WTC11 (cell line): Measurements from ENCODE around the gene CNTNAP5. TPM values are rescaled to one million over a fixed set of nuclear protein-coding genes. Genes with fewer than 3 reads are reported as not detected.

Experiments
- ARID4B ChIP-seq: sonication (generic); formaldehyde crosslinking; IDR thresholded peaks from 2 replicates; pipeline ENCODE4 v1.8.0; 2023; ENCODE audit warnings: missing genetic modification reagents, mild to moderate bottlenecking, borderline replicate concordance
- CBFB ChIP-seq: sonication (generic); formaldehyde crosslinking; IDR thresholded peaks from 2 replicates; pipeline ENCODE4 v1.8.1; 2022; ENCODE audit warnings: mild to moderate bottlenecking, low read depth, missing genetic modification reagents
- CREM ChIP-seq: sonication (generic); formaldehyde crosslinking; IDR thresholded peaks from 2 replicates; pipeline ENCODE4 v1.8.1; 2022; ENCODE audit warnings: mild to moderate bottlenecking, missing genetic modification reagents, moderate library complexity
- ELF4 ChIP-seq: sonication (generic); formaldehyde crosslinking; IDR thresholded peaks from 2 replicates; pipeline ENCODE4 v1.8.1; 2022; ENCODE audit warnings: low read depth, mild to moderate bottlenecking, moderate library complexity, missing genetic modification reagents
- ERG ChIP-seq: fragments of 250-450 bp; sonication (Bioruptor Pico); IDR thresholded peaks from 2 replicates; pipeline ENCODE4 v1.8.0; 2021; ENCODE audit warnings: mild to moderate bottlenecking
- ESRRA ChIP-seq: sonication (generic); formaldehyde crosslinking; IDR thresholded peaks from 2 replicates; pipeline ENCODE4 v1.8.1; 2022; ENCODE audit warnings: mild to moderate bottlenecking, missing genetic modification reagents, borderline replicate concordance
- FOXJ3 ChIP-seq: sonication (generic); formaldehyde crosslinking; IDR thresholded peaks from 2 replicates; pipeline ENCODE4 v1.9.0; 2021; ENCODE audit warnings: missing genetic modification reagents, mild to moderate bottlenecking, borderline replicate concordance
- FOXP4 ChIP-seq: sonication (generic); formaldehyde crosslinking; IDR thresholded peaks from 2 replicates; pipeline ENCODE4 v1.8.0; 2022; ENCODE audit warnings: mild to moderate bottlenecking, missing genetic modification reagents
- GRHL2 ChIP-seq: fragments of 250-450 bp; sonication (Bioruptor Pico); IDR thresholded peaks from 2 replicates; pipeline ENCODE4 v1.8.0; 2022; ENCODE audit warnings: mild to moderate bottlenecking, moderate library complexity; ENCODE audit not compliant: insufficient replicate concordance, severe bottlenecking
- JUN ChIP-seq: sonication (generic); formaldehyde crosslinking; IDR thresholded peaks from 2 replicates; pipeline ENCODE4 v1.8.0; 2023; ENCODE audit warnings: mild to moderate bottlenecking, missing genetic modification reagents
- MAX ChIP-seq: sonication (generic); formaldehyde crosslinking; IDR thresholded peaks from 2 replicates; pipeline ENCODE4 v1.8.0; 2022; ENCODE audit warnings: mild to moderate bottlenecking, missing genetic modification reagents
- MLX ChIP-seq: sonication (generic); formaldehyde crosslinking; IDR thresholded peaks from 2 replicates; pipeline ENCODE4 v1.8.1; 2023; ENCODE audit warnings: mild to moderate bottlenecking, missing genetic modification reagents, moderate library complexity
- MYBL2 ChIP-seq: sonication (generic); formaldehyde crosslinking; IDR thresholded peaks from 2 replicates; pipeline ENCODE4 v1.8.1; 2023; ENCODE audit warnings: mild to moderate bottlenecking, moderate library complexity, missing genetic modification reagents
- NFYB ChIP-seq: sonication (generic); formaldehyde crosslinking; conservative IDR thresholded peaks from 2 replicates; pipeline ENCODE4 v1.8.0; 2022; ENCODE audit warnings: low read depth, missing genetic modification reagents
- NR3C1 ChIP-seq: sonication (generic); formaldehyde crosslinking; conservative IDR thresholded peaks from 2 replicates; pipeline ENCODE4 v1.8.1; 2023; ENCODE audit warnings: low read depth, mild to moderate bottlenecking, missing genetic modification reagents
- SOX15 ChIP-seq: fragments of 250-450 bp; sonication (Bioruptor Pico); IDR thresholded peaks from 2 replicates; pipeline ENCODE4 v1.9.0; 2021; ENCODE audit warnings: mild to moderate bottlenecking
- SP1 ChIP-seq: sonication (generic); formaldehyde crosslinking; conservative IDR thresholded peaks from 2 replicates; pipeline ENCODE4 v1.8.1; 2022; ENCODE audit warnings: missing genetic modification reagents
- STAT6 ChIP-seq: sonication (generic); formaldehyde crosslinking; conservative IDR thresholded peaks from 2 replicates; pipeline ENCODE4 v1.8.1; 2023; ENCODE audit warnings: mild to moderate bottlenecking, low read depth, missing genetic modification reagents, moderate library complexity
- USF2 ChIP-seq: sonication (generic); formaldehyde crosslinking; IDR thresholded peaks from 2 replicates; pipeline ENCODE4 v1.8.1; 2023; ENCODE audit warnings: mild to moderate bottlenecking, missing genetic modification reagents, moderate library complexity
- ZNF232 ChIP-seq: sonication (generic); formaldehyde crosslinking; IDR thresholded peaks from 2 replicates; pipeline ENCODE4 v1.8.0; 2022; ENCODE audit warnings: mild to moderate bottlenecking, missing genetic modification reagents
- ZNF263 ChIP-seq: sonication (generic); formaldehyde crosslinking; IDR thresholded peaks from 2 replicates; pipeline ENCODE4 v1.8.1; 2022; ENCODE audit warnings: low read depth, mild to moderate bottlenecking, moderate library complexity, missing genetic modification reagents
- ZNF317 ChIP-seq: sonication (generic); formaldehyde crosslinking; IDR thresholded peaks from 2 replicates; pipeline ENCODE4 v1.8.1; 2023; ENCODE audit warnings: low read depth, mild to moderate bottlenecking, moderate library complexity, missing genetic modification reagents, borderline replicate concordance
- ZNF396 ChIP-seq: fragments of 250-450 bp; sonication (Bioruptor Pico); IDR thresholded peaks from 2 replicates; pipeline ENCODE4 v1.8.0; 2021; ENCODE audit warnings: mild to moderate bottlenecking, moderate library complexity, borderline replicate concordance
- ZNF416 ChIP-seq: fragments of 250-450 bp; sonication (Bioruptor Pico); IDR thresholded peaks from 2 replicates; pipeline ENCODE4 v1.9.0; 2021; ENCODE audit warnings: mild to moderate bottlenecking, inconsistent platforms
- ZNF671 ChIP-seq: fragments of 250-450 bp; sonication (Bioruptor Pico); IDR thresholded peaks from 2 replicates; pipeline ENCODE4 v1.8.0; 2021; ENCODE audit warnings: mild to moderate bottlenecking
- ZSCAN18 ChIP-seq: fragments of 250-450 bp; sonication (Bioruptor Pico); IDR thresholded peaks from 2 replicates; pipeline ENCODE4 v2.1.2; 2022; ENCODE audit warnings: mild to moderate bottlenecking, moderate library complexity
- total RNA-seq: library from RNA; stranded (reverse); gene quantifications from 3 replicates; pipeline ENCODE4 v1.2.3, GENCODE V29; 2021

CNTNAP5 gene
- total RNA-seq, 1 experiment from 2014 or later, result 0.22 TPM

- TF ChIP-seq ZSCAN18 (0 out of 2 replicates have a peak, but pooled peaks have one; percentile 52), ZNF317 (CRISPR knock-in tag) (0 out of 2 replicates have a peak, but pooled peaks have one; percentile 37), NFYB (CRISPR knock-in tag) (no peak), ZNF671 (no peak), ZNF396 (CRISPR knock-in tag) (no peak), MAX (CRISPR knock-in tag) (peak; percentile 38; the same call in 1 of the 2 replicates), ESRRA (CRISPR knock-in tag) (peak; percentile 83; the same call in 1 of the 2 replicates), ZNF232 (CRISPR knock-in tag) (peak; percentile 78; the same call in 1 of the 2 replicates), MYBL2 (CRISPR knock-in tag) (no peak), GRHL2 (no peak), CREM (peak; percentile 68), SOX15 (CRISPR knock-in tag) (no peak), ERG (CRISPR knock-in tag) (no peak), FOXJ3 (CRISPR knock-in tag) (no peak), JUN (CRISPR knock-in tag) (peak; percentile 77; the same call in 1 of the 2 replicates), FOXP4 (CRISPR knock-in tag) (peak; percentile 92), NR3C1 (CRISPR knock-in tag) (0 out of 2 replicates have a peak, but pooled peaks have one; percentile 52), SP1 (CRISPR knock-in tag) (no peak; the same call in 1 of the 2 replicates), ZNF263 (no peak), STAT6 (CRISPR knock-in tag) (no peak), ELF4 (CRISPR knock-in tag) (no peak; the same call in 1 of the 2 replicates), ARID4B (CRISPR knock-in tag) (peak; percentile 91), USF2 (0 out of 2 replicates have a peak, but pooled peaks have one; percentile 21), MLX (CRISPR knock-in tag) (no peak), CBFB (CRISPR knock-in tag) (no peak; the same call in 1 of the 2 replicates), ZNF416 (CRISPR knock-in tag) (no peak)
Observed at GRCh38 chr2:124025171-124025580, at the start of gene CNTNAP5 (continued).
